IPS DF 6.9 (cell line): Measurements from ENCODE around the gene CIDEB.

Experiments used
- DNase-seq: peaks from one replicate; pipeline ENCODE4 v3.0.0-alpha.2; 2013; ENCODE audit warnings: low read depth, low spot score
- H3K27ac ChIP-seq: one replicate; pipeline ENCODE4 v1.5.1; 2013; ENCODE audit warnings: low read length, control low read depth
- H3K27me3 ChIP-seq: 2 replicates; pipeline ENCODE4 v1.6.1; 2013; ENCODE audit warnings: mild to moderate bottlenecking, low read length; ENCODE audit not compliant: control insufficient read depth, insufficient read depth
- H3K36me3 ChIP-seq: 2 replicates; pipeline ENCODE4 v1.6.1; 2013; ENCODE audit warnings: low read length; ENCODE audit not compliant: control insufficient read depth, insufficient read depth
- H3K4me1 ChIP-seq: 2 replicates; pipeline ENCODE4 v1.6.1; 2013; ENCODE audit warnings: low read length; ENCODE audit not compliant: control insufficient read depth, insufficient read depth
- H3K4me3 ChIP-seq: 2 replicates; pipeline ENCODE4 v1.5.1; 2013; ENCODE audit warnings: mild to moderate bottlenecking, low read length
- H3K9me3 ChIP-seq: 2 replicates; pipeline ENCODE4 v1.6.1; 2013; ENCODE audit warnings: low read length, inconsistent platforms; ENCODE audit not compliant: control insufficient read depth, insufficient read depth
- WGBS: extraction: QIAGEN DNeasy Blood & Tissue Kit; methylation state at CpG from one replicate; pipeline ENCODE4 v1.1.7; 2013; ENCODE audit warnings: mixed read lengths, missing lambda C conversion rate; ENCODE audit not compliant: insufficient read length, insufficient coverage; 5-methylcytosine and 5-hydroxymethylcytosine counted together

The CIDEB gene

GRCh38 chr14:24277071-24277470 is 30.7 kb downstream of the CIDEB start:
- H3K27ac ChIP-seq = no peak overlapping the region
- no peaks in the 10 kb centered on the region for H3K27me3 ChIP-seq
- no peak overlapping the region for H3K4me3 ChIP-seq
- no peaks in the 10 kb centered on the region for H3K9me3 ChIP-seq
- DNase-seq = no peak
- no peaks in the 10 kb centered on the region for H3K4me1 ChIP-seq
- no peaks in the 10 kb centered on the region; the same call in 1 of the 2 replicates for H3K36me3 ChIP-seq
- no CpG with 5 or more reads among the region's 6 CpGs for WGBS

- no peaks in the 10 kb centered on the region for H3K4me1 ChIP-seq
- H3K27me3 ChIP-seq = no peaks in the 10 kb centered on the region
- DNase-seq = no peak
- WGBS = no CpG with 5 or more reads among the region's 3 CpGs
- no peaks in the 10 kb centered on the region; the same call in 1 of the 2 replicates for H3K36me3 ChIP-seq
- H3K9me3 ChIP-seq = no peaks in the 10 kb centered on the region
- H3K27ac ChIP-seq = no peak overlapping the region
- no peak overlapping the region for H3K4me3 ChIP-seq
Observed at GRCh38 chr14:24274101-24274543, 33.7 kb downstream of the CIDEB start.

GRCh38 chr14:24273422-24273998 is 34.3 kb downstream of the CIDEB start:
- H3K9me3 ChIP-seq = no peaks in the 10 kb centered on the region
- H3K4me3 ChIP-seq = no peak overlapping the region
- no peaks in the 10 kb centered on the region for H3K27me3 ChIP-seq
- H3K4me1 ChIP-seq = no peaks in the 10 kb centered on the region
- H3K27ac ChIP-seq = no peak overlapping the region
- no CpG with 5 or more reads among the region's 3 CpGs for WGBS
- H3K36me3 ChIP-seq = no peaks in the 10 kb centered on the region; the same call in 1 of the 2 replicates
- no peak for DNase-seq

GRCh38 chr14:24272467-24272866 is 35.3 kb downstream of the CIDEB start:
- H3K27ac ChIP-seq = no peak overlapping the region
- H3K4me3 ChIP-seq = no peak overlapping the region
- no peak for DNase-seq
- H3K4me1 ChIP-seq = no peaks in the 10 kb centered on the region
- no peaks in the 10 kb centered on the region for H3K27me3 ChIP-seq
- H3K9me3 ChIP-seq = no peaks in the 10 kb centered on the region
- no CpG with 5 or more reads among the region's 2 CpGs for WGBS
- H3K36me3 ChIP-seq = no peaks in the 10 kb centered on the region; the same call in 1 of the 2 replicates

- H3K4me3 ChIP-seq = peak overlapping the region; percentile 21; the same call in 1 of the 2 replicates
- H3K27me3 ChIP-seq = no peaks in the 10 kb centered on the region
- H3K4me1 ChIP-seq = no peaks in the 10 kb centered on the region
- no peak overlapping the region for H3K27ac ChIP-seq
- no CpG with 5 or more reads among the region's 3 CpGs for WGBS
- no peaks in the 10 kb centered on the region for H3K9me3 ChIP-seq
- H3K36me3 ChIP-seq = no peaks in the 10 kb centered on the region; the same call in 1 of the 2 replicates
- DNase-seq = no peak
Observed at GRCh38 chr14:24271834-24272263, 35.9 kb downstream of the CIDEB start.

DNA sequence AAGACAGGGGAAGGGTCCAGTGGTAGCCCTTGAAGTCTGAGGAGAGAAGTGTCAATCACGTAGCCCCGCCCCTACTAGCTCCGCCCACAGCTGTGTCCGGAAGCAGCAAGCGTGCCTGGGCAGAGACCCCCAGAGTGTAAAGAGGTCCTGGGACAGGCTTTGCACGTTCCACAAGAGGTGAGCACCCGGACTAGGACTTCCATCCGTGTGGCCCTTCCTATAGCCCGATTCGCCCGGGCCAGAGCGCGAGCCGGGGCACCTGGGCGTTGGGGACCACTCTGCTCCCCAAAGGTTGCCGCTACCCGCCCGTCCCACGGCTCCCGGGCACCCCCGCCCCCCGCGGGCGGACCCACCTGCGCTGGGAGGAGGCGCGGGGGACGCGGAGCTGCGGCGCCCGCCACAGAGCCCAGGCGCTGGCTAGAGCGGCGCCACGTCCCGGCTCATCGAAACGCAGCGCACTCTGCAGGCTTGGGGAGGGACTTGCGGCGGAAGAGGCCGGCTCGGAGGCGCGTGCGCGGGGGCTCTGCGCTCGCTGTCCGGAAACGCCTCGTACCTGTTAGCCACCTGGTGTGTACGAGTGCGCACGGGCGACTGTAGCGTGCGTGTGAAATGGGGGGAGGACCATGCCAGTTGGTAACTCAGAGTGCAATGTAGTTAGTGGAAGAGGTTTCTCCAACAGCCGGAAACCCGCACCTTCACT is 36.5 kb downstream of the CIDEB start, which contains the start of gene RABGGTA:
Gene RABGGTA (minus strand): TSS at position 464 of the 700 bp plus-strand sequence. CDS start 482 bp downstream, outside the sequence.
- no CpG with 5 or more reads among the region's 61 CpGs for WGBS
- H3K4me3 ChIP-seq = peak within 1 kb of the TSS; percentile 63; the same call in 1 of the 2 replicates
- DNase-seq = peak; percentile 87
- H3K27ac ChIP-seq = no peak within 1 kb of the TSS
- peaks cover 4% of the 10 kb centered on the region; the same call in 1 of the 2 replicates for H3K36me3 ChIP-seq
- H3K9me3 ChIP-seq = no peaks in the 10 kb centered on the region
- no peaks in the 10 kb centered on the region for H3K27me3 ChIP-seq
- H3K4me1 ChIP-seq = no peaks in the 10 kb centered on the region

GRCh38 chr14:24270537-24271133 is 37.1 kb downstream of the CIDEB start:
- no peak for DNase-seq
- no peaks in the 10 kb centered on the region for H3K4me1 ChIP-seq
- WGBS = no CpG with 5 or more reads among the region's 13 CpGs
- peaks cover 4% of the 10 kb centered on the region; the same call in 1 of the 2 replicates for H3K36me3 ChIP-seq
- no peaks in the 10 kb centered on the region for H3K9me3 ChIP-seq
- H3K27me3 ChIP-seq = no peaks in the 10 kb centered on the region
- H3K4me3 ChIP-seq = peak overlapping the region; percentile 63; the same call in 1 of the 2 replicates
- H3K27ac ChIP-seq = no peak overlapping the region

- H3K27ac ChIP-seq = no peak overlapping the region
- DNase-seq = no peak
- no peak overlapping the region for H3K4me3 ChIP-seq
- H3K4me1 ChIP-seq = no peaks in the 10 kb centered on the region
- no peaks in the 10 kb centered on the region for H3K27me3 ChIP-seq
- no peaks in the 10 kb centered on the region for H3K9me3 ChIP-seq
- WGBS = no CpG with 5 or more reads among the region's 14 CpGs
- H3K36me3 ChIP-seq = peaks cover 4% of the 10 kb centered on the region; the same call in 1 of the 2 replicates
Observed at GRCh38 chr14:24269910-24270536, 37.8 kb downstream of the CIDEB start.

DNA sequence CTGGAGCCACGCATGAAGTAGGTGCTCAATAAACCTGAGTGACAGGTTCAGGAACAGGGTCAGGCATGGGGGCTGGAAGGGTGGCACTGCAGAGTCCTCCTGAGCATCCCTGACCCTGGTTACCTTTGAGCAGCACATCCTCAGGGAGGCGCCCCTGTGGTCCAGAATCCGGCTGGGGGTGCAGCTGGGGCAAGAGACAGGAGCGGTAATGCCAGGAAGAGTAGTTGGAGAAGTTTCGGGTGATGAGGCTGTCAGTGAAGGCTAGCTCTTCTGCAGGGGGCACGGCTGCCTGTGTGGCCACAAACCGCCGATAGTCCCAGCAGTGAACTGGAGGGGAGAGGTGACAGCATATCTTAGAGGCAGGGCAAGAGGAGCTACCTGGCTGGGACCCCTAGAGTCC is 38.4 kb downstream of the CIDEB start:
- no peak for DNase-seq
- H3K4me1 ChIP-seq = no peaks in the 10 kb centered on the region
- no peaks in the 10 kb centered on the region for H3K27me3 ChIP-seq
- H3K27ac ChIP-seq = no peak overlapping the region
- no CpG with 5 or more reads among the region's 8 CpGs for WGBS
- H3K4me3 ChIP-seq = no peak overlapping the region
- peaks cover 4% of the 10 kb centered on the region; the same call in 1 of the 2 replicates for H3K36me3 ChIP-seq
- no peaks in the 10 kb centered on the region for H3K9me3 ChIP-seq

- Histone ChIP-seq H3K27ac (no peak overlapping the region), H3K27me3 (no peaks in the 10 kb centered on the region), H3K36me3 (peaks cover 4% of the 10 kb centered on the region; the same call in 1 of the 2 replicates), H3K9me3 (no peaks in the 10 kb centered on the region), H3K4me1 (no peaks in the 10 kb centered on the region), H3K4me3 (no peak overlapping the region)
- WGBS = no CpG with 5 or more reads among the region's 9 CpGs
- no peak for DNase-seq
Observed at GRCh38 chr14:24268225-24268624, 39.6 kb downstream of the CIDEB start.
